ENCODE results near the gene ATAT1. TPM values are rescaled to one million over a fixed set of nuclear protein-coding genes. Genes with fewer than 3 reads are reported as not detected.

The ATAT1 gene
- total and polyA plus RNA-seq, 9 of the 15 experiments (the other 6 are each of a cell fraction or from before 2014, with no cell fraction given), result 0.65 to 5.8 (median 1.6) TPM

- no peak for TF ChIP-seq CREBBP (IDR thresholded peaks at IDR 0.05; ENCODE audit: low read depth, low read length)
- TF ChIP-seq SPI1 (IDR thresholded peaks at IDR 0.05; ENCODE audit: borderline replicate concordance, low read depth, low read length), result no peak
- no peak for TF ChIP-seq KHSRP (IDR thresholded peaks at IDR 0.05)
- peak; percentile 99 for TF ChIP-seq TAF1 (IDR thresholded peaks at IDR 0.05; ENCODE audit: control insufficient read depth, extremely low read depth, insufficient read depth, low read length, severe bottlenecking)
- TF ChIP-seq COPS2 (conservative IDR thresholded peaks at IDR 0.05), result no peak
- TF ChIP-seq MYBL2 (IDR thresholded peaks at IDR 0.05; ENCODE audit: low read depth), result no peak
- TF ChIP-seq MYBL2 (CRISPR knock-in tag; IDR thresholded peaks at IDR 0.05; ENCODE audit: borderline replicate concordance), result no peak
- no peak for TF ChIP-seq E2F8 (IDR thresholded peaks at IDR 0.05; ENCODE audit: low read depth, partially characterized antibody)
- peak in 1 of 2 experiments; percentile 48; a peak in 1 of 4 replicates for TF ChIP-seq RCOR1 (IDR thresholded peaks at IDR 0.05; ENCODE audit: borderline replicate concordance in 1 of 2, low read depth in 2 of 2, low read length in 2 of 2)
- TF ChIP-seq FOXP1 (CRISPR knock-in tag; IDR thresholded peaks at IDR 0.05), result peak; percentile 70; the same call in 1 of the 2 replicates
- peak; percentile 19 for TF ChIP-seq RBBP5 (IDR thresholded peaks at IDR 0.05; ENCODE audit: borderline replicate concordance, insufficient read depth, low read length, poor library complexity, severe bottlenecking)
- TF ChIP-seq, protein P1, sequence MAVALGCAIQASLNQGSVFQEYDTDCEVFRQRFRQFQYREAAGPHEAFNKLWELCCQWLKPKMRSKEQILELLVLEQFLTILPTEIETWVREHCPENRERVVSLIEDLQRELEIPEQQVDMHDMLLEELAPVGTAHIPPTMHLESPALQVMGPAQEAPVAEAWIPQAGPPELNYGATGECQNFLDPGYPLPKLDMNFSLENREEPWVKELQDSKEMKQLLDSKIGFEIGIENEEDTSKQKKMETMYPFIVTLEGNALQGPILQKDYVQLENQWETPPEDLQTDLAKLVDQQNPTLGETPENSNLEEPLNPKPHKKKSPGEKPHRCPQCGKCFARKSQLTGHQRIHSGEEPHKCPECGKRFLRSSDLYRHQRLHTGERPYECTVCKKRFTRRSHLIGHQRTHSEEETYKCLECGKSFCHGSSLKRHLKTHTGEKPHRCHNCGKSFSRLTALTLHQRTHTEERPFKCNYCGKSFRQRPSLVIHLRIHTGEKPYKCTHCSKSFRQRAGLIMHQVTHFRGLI (CRISPR knock-in tag; IDR thresholded peaks at IDR 0.05), result no peak
- TF ChIP-seq, protein P2, sequence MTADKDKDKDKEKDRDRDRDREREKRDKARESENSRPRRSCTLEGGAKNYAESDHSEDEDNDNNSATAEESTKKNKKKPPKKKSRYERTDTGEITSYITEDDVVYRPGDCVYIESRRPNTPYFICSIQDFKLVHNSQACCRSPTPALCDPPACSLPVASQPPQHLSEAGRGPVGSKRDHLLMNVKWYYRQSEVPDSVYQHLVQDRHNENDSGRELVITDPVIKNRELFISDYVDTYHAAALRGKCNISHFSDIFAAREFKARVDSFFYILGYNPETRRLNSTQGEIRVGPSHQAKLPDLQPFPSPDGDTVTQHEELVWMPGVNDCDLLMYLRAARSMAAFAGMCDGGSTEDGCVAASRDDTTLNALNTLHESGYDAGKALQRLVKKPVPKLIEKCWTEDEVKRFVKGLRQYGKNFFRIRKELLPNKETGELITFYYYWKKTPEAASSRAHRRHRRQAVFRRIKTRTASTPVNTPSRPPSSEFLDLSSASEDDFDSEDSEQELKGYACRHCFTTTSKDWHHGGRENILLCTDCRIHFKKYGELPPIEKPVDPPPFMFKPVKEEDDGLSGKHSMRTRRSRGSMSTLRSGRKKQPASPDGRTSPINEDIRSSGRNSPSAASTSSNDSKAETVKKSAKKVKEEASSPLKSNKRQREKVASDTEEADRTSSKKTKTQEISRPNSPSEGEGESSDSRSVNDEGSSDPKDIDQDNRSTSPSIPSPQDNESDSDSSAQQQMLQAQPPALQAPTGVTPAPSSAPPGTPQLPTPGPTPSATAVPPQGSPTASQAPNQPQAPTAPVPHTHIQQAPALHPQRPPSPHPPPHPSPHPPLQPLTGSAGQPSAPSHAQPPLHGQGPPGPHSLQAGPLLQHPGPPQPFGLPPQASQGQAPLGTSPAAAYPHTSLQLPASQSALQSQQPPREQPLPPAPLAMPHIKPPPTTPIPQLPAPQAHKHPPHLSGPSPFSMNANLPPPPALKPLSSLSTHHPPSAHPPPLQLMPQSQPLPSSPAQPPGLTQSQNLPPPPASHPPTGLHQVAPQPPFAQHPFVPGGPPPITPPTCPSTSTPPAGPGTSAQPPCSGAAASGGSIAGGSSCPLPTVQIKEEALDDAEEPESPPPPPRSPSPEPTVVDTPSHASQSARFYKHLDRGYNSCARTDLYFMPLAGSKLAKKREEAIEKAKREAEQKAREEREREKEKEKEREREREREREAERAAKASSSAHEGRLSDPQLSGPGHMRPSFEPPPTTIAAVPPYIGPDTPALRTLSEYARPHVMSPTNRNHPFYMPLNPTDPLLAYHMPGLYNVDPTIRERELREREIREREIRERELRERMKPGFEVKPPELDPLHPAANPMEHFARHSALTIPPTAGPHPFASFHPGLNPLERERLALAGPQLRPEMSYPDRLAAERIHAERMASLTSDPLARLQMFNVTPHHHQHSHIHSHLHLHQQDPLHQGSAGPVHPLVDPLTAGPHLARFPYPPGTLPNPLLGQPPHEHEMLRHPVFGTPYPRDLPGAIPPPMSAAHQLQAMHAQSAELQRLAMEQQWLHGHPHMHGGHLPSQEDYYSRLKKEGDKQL (CRISPR knock-in tag; IDR thresholded peaks at IDR 0.05; ENCODE audit: borderline replicate concordance), result no peak
- TF ChIP-seq ZNF699 (CRISPR knock-in tag; IDR thresholded peaks at IDR 0.05; ENCODE audit: insufficient replicate concordance), result no peak
- TF ChIP-seq KDM1A (IDR thresholded peaks at IDR 0.05), result no peak
- TF ChIP-seq HNRNPH1 (optimal IDR thresholded peaks at IDR 0.05; ENCODE audit: low read depth, low read length), result no peak
- no peak for TF ChIP-seq PTRF (tag; IDR thresholded peaks at IDR 0.05)
- TF ChIP-seq ZNF23 (CRISPR knock-in tag; IDR thresholded peaks at IDR 0.05), result no peak
These were observed 9.0 kb upstream of the ATAT1 start, which contains the start of gene MRPS18B (continued) for GRCh38 chr6:30617565-30618269.

Measured in K562 (cell line).